Loucy (cell line): ENCODE measurements around the gene ARHGAP45.

Experiments
- EZH2phosphoT487 ChIP-seq: fragments of 200-600 bp; IDR thresholded peaks from 2 replicates; pipeline ENCODE4 v1.6.1; 2018; ENCODE audit warnings: antibody characterized with exemption, mild to moderate bottlenecking, moderate library complexity, borderline replicate concordance
- TF ChIP-seq, protein P1 (sequence below): fragments of 200-600 bp; sonication (generic); conservative IDR thresholded peaks from 2 replicates; pipeline ENCODE4 v1.5.1; 2014; ENCODE audit warnings: mild to moderate bottlenecking, antibody characterized with exemption, low read length

DNA sequence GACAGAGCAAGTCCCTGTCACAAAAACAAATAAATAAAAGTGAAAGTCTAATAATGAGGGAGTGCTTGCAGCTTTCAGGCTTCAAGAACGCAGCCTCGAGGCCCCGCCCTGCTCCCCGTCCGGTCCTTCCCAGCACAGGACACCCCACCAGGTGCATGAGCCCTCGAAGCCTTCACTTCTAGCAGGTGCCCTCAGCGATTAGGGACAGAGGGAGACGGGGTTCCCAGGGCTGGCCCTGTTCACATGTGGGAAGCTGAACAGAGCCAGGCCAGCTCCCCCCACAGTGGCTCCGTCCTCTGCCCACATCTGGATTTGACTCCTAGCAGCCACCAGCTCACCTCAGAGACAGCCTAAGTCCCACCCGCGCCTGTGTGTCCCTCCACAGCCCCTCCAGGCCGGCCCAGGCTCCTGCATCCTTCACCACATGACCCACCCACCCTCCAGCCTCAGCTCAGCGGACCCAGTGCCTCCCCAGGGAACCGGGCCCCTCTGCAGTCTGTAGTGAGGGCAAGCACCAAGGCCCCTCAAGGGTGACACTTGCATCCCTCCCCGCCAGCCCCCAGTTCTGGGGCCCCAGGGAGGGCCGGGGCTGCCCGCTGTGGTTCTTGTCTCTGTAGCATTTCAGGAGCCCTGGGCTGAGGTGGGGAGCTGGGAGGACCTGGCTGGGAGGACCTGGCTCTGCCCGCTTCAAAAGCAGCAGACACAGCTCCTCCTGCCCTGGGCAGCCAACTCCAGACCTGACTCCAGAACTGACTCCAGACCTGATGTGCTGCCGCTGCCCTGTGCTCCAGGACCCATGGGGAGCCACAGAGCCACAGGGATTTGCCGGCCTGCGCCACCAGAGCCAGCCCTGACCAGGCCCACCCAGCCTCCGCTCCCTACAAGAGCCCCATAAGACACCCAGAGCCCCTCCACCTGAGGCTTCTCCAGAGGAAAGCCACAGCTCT is 64.1 kb downstream of the ARHGAP45 start:
- TF ChIP-seq, protein P1, sequence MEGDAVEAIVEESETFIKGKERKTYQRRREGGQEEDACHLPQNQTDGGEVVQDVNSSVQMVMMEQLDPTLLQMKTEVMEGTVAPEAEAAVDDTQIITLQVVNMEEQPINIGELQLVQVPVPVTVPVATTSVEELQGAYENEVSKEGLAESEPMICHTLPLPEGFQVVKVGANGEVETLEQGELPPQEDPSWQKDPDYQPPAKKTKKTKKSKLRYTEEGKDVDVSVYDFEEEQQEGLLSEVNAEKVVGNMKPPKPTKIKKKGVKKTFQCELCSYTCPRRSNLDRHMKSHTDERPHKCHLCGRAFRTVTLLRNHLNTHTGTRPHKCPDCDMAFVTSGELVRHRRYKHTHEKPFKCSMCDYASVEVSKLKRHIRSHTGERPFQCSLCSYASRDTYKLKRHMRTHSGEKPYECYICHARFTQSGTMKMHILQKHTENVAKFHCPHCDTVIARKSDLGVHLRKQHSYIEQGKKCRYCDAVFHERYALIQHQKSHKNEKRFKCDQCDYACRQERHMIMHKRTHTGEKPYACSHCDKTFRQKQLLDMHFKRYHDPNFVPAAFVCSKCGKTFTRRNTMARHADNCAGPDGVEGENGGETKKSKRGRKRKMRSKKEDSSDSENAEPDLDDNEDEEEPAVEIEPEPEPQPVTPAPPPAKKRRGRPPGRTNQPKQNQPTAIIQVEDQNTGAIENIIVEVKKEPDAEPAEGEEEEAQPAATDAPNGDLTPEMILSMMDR = no peak
- TF ChIP-seq EZH2phosphoT487 = no peak
